Stimulated activated CD4-positive, alpha-beta T cell treated with anti-CD3 and anti-CD28 coated beads, TNF-alpha, amount 100 ng/mL, for 48 hours (primary cell): ENCODE measurements around the gene C1QTNF9.
"Not testable (repeated sequence)": the region's sequence is repeated elsewhere in the genome, so short reads cannot be mapped to it uniquely, and the experiment has no call there.

Source experiments
- DNase-seq, 3 donors: peaks; one replicate each; pipeline ENCODE4 v3.0.0-alpha.2; 2020; ENCODE audit warnings: low read depth in 3 of 3

C1QTNF9 gene

GRCh38 chr13:24309300-24309699, at the start of gene C1QTNF9:
Gene C1QTNF9 (plus strand): TSS chr13:24309580. CDS start chr13:24316004, 6,424 bp downstream.
- DNase-seq = not testable (repeated sequence)

GRCh38 chr13:24261566-24261965, 47.8 kb upstream of the C1QTNF9 start:
- DNase-seq = no peak

- DNase-seq = no peak
Observed at GRCh38 chr13:24263632-24264031, 45.7 kb upstream of the C1QTNF9 start.

GRCh38 chr13:24264976-24265375, 44.4 kb upstream of the C1QTNF9 start:
- DNase-seq = peak; percentile 62 to 72 (median 62)

GRCh38 chr13:24265453-24265852, 43.9 kb upstream of the C1QTNF9 start:
- no peak for DNase-seq

- DNase-seq = no peak
Observed at GRCh38 chr13:24267274-24267673, 42.1 kb upstream of the C1QTNF9 start.

- DNase-seq = no peak
Observed at GRCh38 chr13:24267801-24268200, 41.6 kb upstream of the C1QTNF9 start.

GRCh38 chr13:24269821-24270220, 39.6 kb upstream of the C1QTNF9 start:
- no peak for DNase-seq

GRCh38 chr13:24270639-24271141, 38.7 kb upstream of the C1QTNF9 start:
- no peak for DNase-seq

GRCh38 chr13:24271231-24271600, 38.2 kb upstream of the C1QTNF9 start:
- no peak for DNase-seq

- DNase-seq = no peak
Observed at GRCh38 chr13:24271601-24272451, 37.6 kb upstream of the C1QTNF9 start.

GRCh38 chr13:24272452-24273161, 36.8 kb upstream of the C1QTNF9 start:
- DNase-seq = no peak

GRCh38 chr13:24273926-24274325, 35.5 kb upstream of the C1QTNF9 start:
- no peak for DNase-seq

GRCh38 chr13:24274452-24275021, 34.8 kb upstream of the C1QTNF9 start:
- DNase-seq = peak in 2 of 3 donors; percentile 56 to 70

- DNase-seq = no peak
Observed at GRCh38 chr13:24275041-24275440, 34.3 kb upstream of the C1QTNF9 start.

GRCh38 chr13:24276306-24276705, 33.1 kb upstream of the C1QTNF9 start:
- DNase-seq = no peak

- no peak for DNase-seq
Observed at GRCh38 chr13:24276861-24277260, 32.5 kb upstream of the C1QTNF9 start.

GRCh38 chr13:24277761-24278160, 31.6 kb upstream of the C1QTNF9 start:
- no peak for DNase-seq

GRCh38 chr13:24279327-24280110, 29.9 kb upstream of the C1QTNF9 start:
- DNase-seq = no peak

- DNase-seq = no peak
Observed at GRCh38 chr13:24280720-24281119, 28.7 kb upstream of the C1QTNF9 start.

- no peak for DNase-seq
Observed at GRCh38 chr13:24281188-24282008, 28.0 kb upstream of the C1QTNF9 start.
